GM12878 (cell line): ENCODE results near the gene PSENEN. TPM values are rescaled to one million over a fixed set of nuclear protein-coding genes. Genes with fewer than 3 reads are reported as not detected.

Experiments
- ATAC-seq: fragments of 200-7000 bp; cut with Tn5 transposase; 3 replicates; pipeline ENCODE4 v1.9.1; 2020; ENCODE audit warnings: mild to moderate bottlenecking, moderate library complexity
- BruUV-seq: library from RNA; stranded (reverse); fragments of 400-500 nt; replicated peaks from 2 replicates; lab custom pipeline; 2021; lab: Mats Ljungman, UMichigan
- CTCF ChIA-PET: fragments of 300-600 bp; sonication (Branson Sonifier 250); formaldehyde crosslinking; extraction: SDS; loops from one replicate; lab custom pipeline; 2021; ENCODE audit warnings: inconsistent platforms; lab: Yijun Ruan, JAX
- POLR2A ChIA-PET: fragments of 350-600 bp; formaldehyde crosslinking; extraction: SDS; loops from one replicate; lab custom pipeline; 2021; ENCODE audit warnings: inconsistent platforms; lab: Charles Lee
- RAD21 ChIA-PET: fragments of 300-600 bp; sonication (Branson Sonifier 250); formaldehyde crosslinking; loops from one replicate; lab custom pipeline; 2023; ENCODE audit warnings: antibody characterized with exemption; ENCODE audit not compliant: unreplicated experiment; lab: Charles Lee
- SMC1A ChIA-PET: fragments of 300-600 bp; sonication (Branson Sonifier 250); formaldehyde crosslinking; loops from one replicate; lab custom pipeline; 2023; ENCODE audit not compliant: unreplicated experiment, uncharacterized antibody; lab: Charles Lee
- DNase-seq: peaks from one replicate; pipeline ENCODE4 v3.0.0-alpha.2; 2011; ENCODE audit warnings: low read depth, low spot score
- FAIRE-seq: peaks from 3 replicates; lab custom pipeline; 2011; peaks lifted over from hg19 to GRCh38; lab: Jason Lieb, UNC
- H2AFZ ChIP-seq: 2 replicates; pipeline ENCODE4 v1.6.0; 2011; ENCODE audit warnings: low read depth, low read length, control low read depth; ENCODE audit not compliant: control insufficient read depth
- H3K27ac ChIP-seq: 2 replicates; pipeline ENCODE4 v1.5.1; 2011; ENCODE audit warnings: control low read depth; ENCODE audit not compliant: control insufficient read depth, insufficient read depth
- H3K27me3 ChIP-seq, 2 experiments: replicated peaks in 1 of 2; 2 replicates each; pipeline versions ENCODE4 v1.6.0 to v1.6.1; 2011; ENCODE audit warnings: low read length in 1 of 2; ENCODE audit not compliant: control insufficient read depth in 2 of 2, insufficient read depth in 2 of 2
- H3K36me3 ChIP-seq, 2 experiments: 2 replicates each; pipeline ENCODE4 v1.5.1; 2011; ENCODE audit warnings: low read length in 1 of 2; ENCODE audit not compliant: control insufficient read depth in 2 of 2, insufficient read depth in 2 of 2
- H3K4me1 ChIP-seq: 2 replicates; pipeline ENCODE4 v1.6.1; 2011; ENCODE audit warnings: mild to moderate bottlenecking, low read length, moderate library complexity, mixed read lengths; ENCODE audit not compliant: control insufficient read depth, insufficient read depth
- H3K4me2 ChIP-seq: 2 replicates; pipeline ENCODE4 v1.6.0; 2011; ENCODE audit warnings: control low read depth; ENCODE audit not compliant: control insufficient read depth, insufficient read depth
- H3K4me3 ChIP-seq: fragments of 200-600 bp; sonication (generic); 2 replicates; pipeline ENCODE4 v1.5.1; 2016
- H3K79me2 ChIP-seq: 2 replicates; pipeline ENCODE4 v1.6.0; 2011; ENCODE audit warnings: low read length; ENCODE audit not compliant: control insufficient read depth, insufficient read depth
- H3K9ac ChIP-seq: 2 replicates; pipeline ENCODE4 v1.8.0; 2011; ENCODE audit warnings: low read length, control low read depth, mixed read lengths; ENCODE audit not compliant: control insufficient read depth, insufficient read depth
- H3K9me3 ChIP-seq: replicated peaks from 3 replicates; pipeline ENCODE4 v1.5.1; 2011; ENCODE audit warnings: mild to moderate bottlenecking, low read length; ENCODE audit not compliant: control insufficient read depth, insufficient read depth
- H4K20me1 ChIP-seq: 2 replicates; pipeline ENCODE4 v1.6.0; 2011; ENCODE audit not compliant: control insufficient read depth, insufficient read depth
- NFYA ChIP-seq: IDR thresholded peaks from 2 replicates; pipeline ENCODE4 v1.6.1; 2011; ENCODE audit warnings: low read depth, mild to moderate bottlenecking, low read length, improper control_type of control experiment, borderline replicate concordance
- SIN3A ChIP-seq: IDR thresholded peaks from 2 replicates; pipeline ENCODE4 v1.6.1; 2012; ENCODE audit warnings: low read depth, low read length, improper control_type of control experiment
- SREBF1 ChIP-seq: IDR thresholded peaks from 2 replicates; pipeline ENCODE4 v1.6.1; 2012; ENCODE audit warnings: mild to moderate bottlenecking, low read length
- TAF1 ChIP-seq: IDR thresholded peaks from 2 replicates; pipeline ENCODE4 v1.6.1; 2011; ENCODE audit warnings: mild to moderate bottlenecking, low read depth, low read length, borderline replicate concordance
- WRNIP1 ChIP-seq: IDR thresholded peaks from 2 replicates; pipeline ENCODE4 v1.6.1; 2011; ENCODE audit warnings: low read depth, low read length, improper control_type of control experiment, borderline replicate concordance
- WGBS: methylation state at CpG from one replicate; pipeline ENCODE4 v1.1.6; 2016; ENCODE audit warnings: low lambda C conversion rate; ENCODE audit not compliant: insufficient replicate concordance, insufficient coverage; ENCODE audit errors: missing lambda C conversion rate; 5-methylcytosine and 5-hydroxymethylcytosine counted together
- in situ Hi-C: fragments of 300-500 bp; cut with MboI; formaldehyde crosslinking; loops from 9 replicates; pipeline ENCODE4 v1.14.3; 2018; ENCODE audit warnings: mixed read lengths
- intact Hi-C: fragments of 100-400 bp; cut with micrococcal nuclease; formaldehyde crosslinking; loops from one replicate; pipeline ENCODE4 v1.14.2; 2022; ENCODE audit not compliant: unreplicated experiment
- polyA plus RNA-seq, 11 experiments: library from polyadenylated mRNA; depleted of rRNA in 4 of 11; unstranded in 6 of 11; stranded (reverse) in 5 of 11; fragments of >200 nt; fragmentation: Nextera tagmentation in 4 of 11; fragmentation: Illumina TruSeq in 1 of 11; extraction: Ambion mirVana in 4 of 11; extraction: Trizol in 1 of 11; gene quantifications; 1 replicate in 1 of 11; 2 replicates in 10 of 11; pipeline versions ENCODE4 v1.2.1 to v1.2.3, GENCODE V29; 2011 to 2016; ENCODE audit warnings: inconsistent platforms in 2 of 11, missing spikeins in 2 of 11, low read depth in 1 of 11
- total RNA-seq, 4 experiments: library from RNA; depleted of rRNA in 3 of 4; stranded (reverse); fragments of >200 nt in 3 of 4; fragmentation: Illumina TruSeq in 1 of 4; extraction: Trizol in 1 of 4; gene quantifications; 2 replicates each; pipeline versions ENCODE4 v1.2.1 to v1.2.3, GENCODE V29; 2013 to 2021
- TF ChIP-seq, protein P1 (sequence below): fragments of 450-650 bp; formaldehyde crosslinking; IDR thresholded peaks from 2 replicates; pipeline ENCODE4 v1.4.0; 2020; ENCODE audit warnings: mild to moderate bottlenecking, moderate library complexity
- TF ChIP-seq, protein P2 (sequence below): IDR thresholded peaks from 2 replicates; pipeline ENCODE4 v1.6.1; 2012; ENCODE audit warnings: low read length, inconsistent platforms
- TF ChIP-seq, protein P3 (sequence below): IDR thresholded peaks from 2 replicates; pipeline ENCODE4 v1.6.1; 2012; ENCODE audit warnings: mild to moderate bottlenecking, low read depth, low read length

PSENEN gene
- total and polyA plus RNA-seq, 10 of the 15 experiments (the other 5 are each of a cell fraction or from before 2014, with no cell fraction given) = 14.4 to 178 (median 43.5) TPM

DNA sequence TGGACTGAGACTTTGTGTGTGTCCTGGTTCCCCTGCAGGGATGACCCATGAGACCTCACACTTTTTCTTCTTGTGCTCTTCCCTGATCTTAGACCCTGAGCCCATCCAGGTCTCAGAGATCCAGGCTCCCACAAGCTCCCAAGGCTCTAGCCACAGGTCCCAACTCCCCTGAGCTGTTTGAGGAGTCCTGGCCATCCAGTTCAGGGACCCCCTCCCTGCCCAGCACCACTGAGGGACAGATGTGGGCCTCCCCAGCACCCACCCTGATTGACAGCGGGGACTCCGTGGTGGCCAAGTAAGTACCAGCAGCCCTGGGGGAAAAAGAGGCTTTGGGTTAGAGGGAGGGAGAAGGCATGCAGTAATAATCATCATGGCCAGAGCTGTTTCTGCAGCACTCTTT is 14.2 kb downstream of the PSENEN start (continued):
- TF ChIP-seq, protein P1, sequence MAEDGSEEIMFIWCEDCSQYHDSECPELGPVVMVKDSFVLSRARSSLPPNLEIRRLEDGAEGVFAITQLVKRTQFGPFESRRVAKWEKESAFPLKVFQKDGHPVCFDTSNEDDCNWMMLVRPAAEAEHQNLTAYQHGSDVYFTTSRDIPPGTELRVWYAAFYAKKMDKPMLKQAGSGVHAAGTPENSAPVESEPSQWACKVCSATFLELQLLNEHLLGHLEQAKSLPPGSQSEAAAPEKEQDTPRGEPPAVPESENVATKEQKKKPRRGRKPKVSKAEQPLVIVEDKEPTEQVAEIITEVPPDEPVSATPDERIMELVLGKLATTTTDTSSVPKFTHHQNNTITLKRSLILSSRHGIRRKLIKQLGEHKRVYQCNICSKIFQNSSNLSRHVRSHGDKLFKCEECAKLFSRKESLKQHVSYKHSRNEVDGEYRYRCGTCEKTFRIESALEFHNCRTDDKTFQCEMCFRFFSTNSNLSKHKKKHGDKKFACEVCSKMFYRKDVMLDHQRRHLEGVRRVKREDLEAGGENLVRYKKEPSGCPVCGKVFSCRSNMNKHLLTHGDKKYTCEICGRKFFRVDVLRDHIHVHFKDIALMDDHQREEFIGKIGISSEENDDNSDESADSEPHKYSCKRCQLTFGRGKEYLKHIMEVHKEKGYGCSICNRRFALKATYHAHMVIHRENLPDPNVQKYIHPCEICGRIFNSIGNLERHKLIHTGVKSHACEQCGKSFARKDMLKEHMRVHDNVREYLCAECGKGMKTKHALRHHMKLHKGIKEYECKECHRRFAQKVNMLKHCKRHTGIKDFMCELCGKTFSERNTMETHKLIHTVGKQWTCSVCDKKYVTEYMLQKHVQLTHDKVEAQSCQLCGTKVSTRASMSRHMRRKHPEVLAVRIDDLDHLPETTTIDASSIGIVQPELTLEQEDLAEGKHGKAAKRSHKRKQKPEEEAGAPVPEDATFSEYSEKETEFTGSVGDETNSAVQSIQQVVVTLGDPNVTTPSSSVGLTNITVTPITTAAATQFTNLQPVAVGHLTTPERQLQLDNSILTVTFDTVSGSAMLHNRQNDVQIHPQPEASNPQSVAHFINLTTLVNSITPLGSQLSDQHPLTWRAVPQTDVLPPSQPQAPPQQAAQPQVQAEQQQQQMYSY (CRISPR knock-in tag) = no peak
- TF ChIP-seq, protein P2, sequence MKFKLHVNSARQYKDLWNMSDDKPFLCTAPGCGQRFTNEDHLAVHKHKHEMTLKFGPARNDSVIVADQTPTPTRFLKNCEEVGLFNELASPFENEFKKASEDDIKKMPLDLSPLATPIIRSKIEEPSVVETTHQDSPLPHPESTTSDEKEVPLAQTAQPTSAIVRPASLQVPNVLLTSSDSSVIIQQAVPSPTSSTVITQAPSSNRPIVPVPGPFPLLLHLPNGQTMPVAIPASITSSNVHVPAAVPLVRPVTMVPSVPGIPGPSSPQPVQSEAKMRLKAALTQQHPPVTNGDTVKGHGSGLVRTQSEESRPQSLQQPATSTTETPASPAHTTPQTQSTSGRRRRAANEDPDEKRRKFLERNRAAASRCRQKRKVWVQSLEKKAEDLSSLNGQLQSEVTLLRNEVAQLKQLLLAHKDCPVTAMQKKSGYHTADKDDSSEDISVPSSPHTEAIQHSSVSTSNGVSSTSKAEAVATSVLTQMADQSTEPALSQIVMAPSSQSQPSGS = no peak
- TF ChIP-seq, all 136 proteins: peak for 0

DNA sequence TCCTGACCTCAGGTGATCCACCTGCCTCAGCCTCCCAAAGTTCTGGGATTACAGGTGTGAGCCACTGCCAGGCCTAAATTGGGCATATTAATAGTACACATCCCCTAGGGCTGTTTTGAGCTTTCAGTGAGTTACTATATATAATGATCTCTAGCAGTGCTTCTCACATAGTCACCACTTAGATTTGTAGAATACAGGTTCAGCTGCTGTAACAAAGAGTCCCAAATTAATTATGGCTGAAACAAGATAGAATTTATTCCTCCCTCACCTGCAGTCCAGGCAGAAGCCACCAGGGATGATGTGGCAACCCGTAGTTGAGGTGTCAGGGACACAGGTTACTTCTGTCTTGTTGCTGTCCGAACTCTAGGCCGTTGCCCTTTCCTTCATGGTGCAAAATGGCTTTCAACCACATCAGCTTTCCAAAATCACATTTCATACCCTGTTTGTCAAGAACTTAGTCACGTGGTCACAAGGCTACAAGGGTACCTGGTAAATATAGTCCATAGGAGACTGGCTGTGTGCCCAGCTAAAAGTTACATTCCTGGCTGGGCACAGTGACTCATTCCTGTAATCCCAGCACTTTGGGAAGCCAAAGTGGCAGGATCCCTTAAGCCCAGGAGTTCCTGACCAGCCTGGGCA is 15.4 kb downstream of the PSENEN start:
- CTCF ChIA-PET = no interaction called here
- TF ChIP-seq TAF1 (no peak), NFYA (no peak), SREBF1 (no peak), WRNIP1 (no peak), SIN3A (no peak)
- TF ChIP-seq, protein P3, sequence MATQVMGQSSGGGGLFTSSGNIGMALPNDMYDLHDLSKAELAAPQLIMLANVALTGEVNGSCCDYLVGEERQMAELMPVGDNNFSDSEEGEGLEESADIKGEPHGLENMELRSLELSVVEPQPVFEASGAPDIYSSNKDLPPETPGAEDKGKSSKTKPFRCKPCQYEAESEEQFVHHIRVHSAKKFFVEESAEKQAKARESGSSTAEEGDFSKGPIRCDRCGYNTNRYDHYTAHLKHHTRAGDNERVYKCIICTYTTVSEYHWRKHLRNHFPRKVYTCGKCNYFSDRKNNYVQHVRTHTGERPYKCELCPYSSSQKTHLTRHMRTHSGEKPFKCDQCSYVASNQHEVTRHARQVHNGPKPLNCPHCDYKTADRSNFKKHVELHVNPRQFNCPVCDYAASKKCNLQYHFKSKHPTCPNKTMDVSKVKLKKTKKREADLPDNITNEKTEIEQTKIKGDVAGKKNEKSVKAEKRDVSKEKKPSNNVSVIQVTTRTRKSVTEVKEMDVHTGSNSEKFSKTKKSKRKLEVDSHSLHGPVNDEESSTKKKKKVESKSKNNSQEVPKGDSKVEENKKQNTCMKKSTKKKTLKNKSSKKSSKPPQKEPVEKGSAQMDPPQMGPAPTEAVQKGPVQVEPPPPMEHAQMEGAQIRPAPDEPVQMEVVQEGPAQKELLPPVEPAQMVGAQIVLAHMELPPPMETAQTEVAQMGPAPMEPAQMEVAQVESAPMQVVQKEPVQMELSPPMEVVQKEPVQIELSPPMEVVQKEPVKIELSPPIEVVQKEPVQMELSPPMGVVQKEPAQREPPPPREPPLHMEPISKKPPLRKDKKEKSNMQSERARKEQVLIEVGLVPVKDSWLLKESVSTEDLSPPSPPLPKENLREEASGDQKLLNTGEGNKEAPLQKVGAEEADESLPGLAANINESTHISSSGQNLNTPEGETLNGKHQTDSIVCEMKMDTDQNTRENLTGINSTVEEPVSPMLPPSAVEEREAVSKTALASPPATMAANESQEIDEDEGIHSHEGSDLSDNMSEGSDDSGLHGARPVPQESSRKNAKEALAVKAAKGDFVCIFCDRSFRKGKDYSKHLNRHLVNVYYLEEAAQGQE = no peak

More for the DNA sequence above, 15.4 kb downstream of the PSENEN start:
- H3K9me3 ChIP-seq = no peaks in the 10 kb centered on the region
- SMC1A ChIA-PET = interaction anchor here (0.7 kb wide), 1 partner anchor 66 kb away, joined by 3 read pairs; no protein-coding TSS in a partner anchor
- 81% methylated on average over 4 of the region's 4 CpGs for WGBS
- RAD21 ChIA-PET = no interaction called here
- FAIRE-seq = no peak
- POLR2A ChIA-PET = interaction anchor here (1.1 kb wide), 2 partner anchors 10 to 13 kb away, joined by 3 read pairs; partner anchors contain the start of gene LIN37
- no peak for DNase-seq
- intact Hi-C loops (no loop called here), in situ Hi-C loops (no loop called here)
- no peak overlapping the region for H3K4me2 ChIP-seq
- peaks cover 11% of the 10 kb centered on the region for H3K79me2 ChIP-seq
- H3K4me3 ChIP-seq = no peak overlapping the region
- H3K27ac ChIP-seq = no peak overlapping the region
- BruUV-seq = no TSS peak
- no peaks in the 10 kb centered on the region for H3K27me3 ChIP-seq
- H3K36me3 ChIP-seq = peaks cover 1 to 13% of the 10 kb centered on the region in 2 experiments; a peak in 2 of 4 replicates
- no peak overlapping the region for H3K9ac ChIP-seq
- no peaks in the 10 kb centered on the region for H4K20me1 ChIP-seq
- H2AFZ ChIP-seq = no peak overlapping the region
- peaks cover 15% of the 10 kb centered on the region for H3K4me1 ChIP-seq
- ATAC-seq = no peak
